A549 (cell line): ENCODE results near the gene SLC22A23.

Experiments used
- CBX2 ChIP-seq: fragments of 200-600 bp; sonication (generic); IDR thresholded peaks from 2 replicates; pipeline ENCODE4 v1.6.1; 2016; ENCODE audit warnings: low read depth, mild to moderate bottlenecking, borderline replicate concordance
- CEBPB ChIP-seq, 2 experiments: fragments of >200 bp in 1 of 2; sonication (Bioruptor Twin) in 1 of 2; formaldehyde crosslinking in 1 of 2; IDR thresholded peaks; 2 replicates each; pipeline ENCODE4 v1.6.1; 2012 to 2016
- JUNB ChIP-seq: fragments of >200 bp; sonication (Bioruptor Twin); formaldehyde crosslinking; IDR thresholded peaks from 2 replicates; pipeline ENCODE4 v1.6.1; 2016
- MAZ ChIP-seq: fragments of 150-350 bp; IDR thresholded peaks from 2 replicates; pipeline ENCODE4 v1.6.1; 2014; ENCODE audit warnings: antibody characterized with exemption, low read depth, low read length, borderline replicate concordance
- POLR2A ChIP-seq: IDR thresholded peaks from 2 replicates; pipeline ENCODE4 v1.6.1; 2012; ENCODE audit warnings: mild to moderate bottlenecking, low read length
- POLR2AphosphoS2 ChIP-seq: conservative IDR thresholded peaks from 2 replicates; pipeline ENCODE4 v1.6.1; 2012; ENCODE audit warnings: low read length, improper control_type of control experiment, inconsistent platforms
- RAD21 ChIP-seq, 2 experiments: fragments of >200 bp in 1 of 2; sonication (Bioruptor Twin) in 1 of 2; formaldehyde crosslinking in 1 of 2; IDR thresholded peaks in 1 of 2; conservative IDR thresholded peaks in 1 of 2; 2 replicates in 1 of 2; 3 replicates in 1 of 2; pipeline ENCODE4 v1.6.1; 2012 to 2018; ENCODE audit warnings: inconsistent platforms in 1 of 2
- ZC3H11A ChIP-seq: fragments of 450-650 bp; IDR thresholded peaks from 2 replicates; pipeline ENCODE4 v1.6.1; 2014; ENCODE audit warnings: antibody characterized with exemption, mild to moderate bottlenecking
- TF ChIP-seq, protein P1 (sequence below): fragments of >200 bp; sonication (Bioruptor Twin); formaldehyde crosslinking; IDR thresholded peaks from 3 replicates; pipeline ENCODE4 v1.5.1; 2016
- TF ChIP-seq, protein P2 (sequence below): fragments of 250-450 bp; sonication (Bioruptor Pico); IDR thresholded peaks from 2 replicates; pipeline ENCODE4 v1.5.0; 2021; ENCODE audit warnings: mild to moderate bottlenecking, moderate library complexity, borderline replicate concordance
- TF ChIP-seq, protein P3 (sequence below): IDR thresholded peaks from 2 replicates; pipeline ENCODE4 v1.6.1; 2012
- TF ChIP-seq, protein P4 (sequence below): IDR thresholded peaks from 2 replicates; pipeline ENCODE4 v1.6.1; 2012

DNA sequence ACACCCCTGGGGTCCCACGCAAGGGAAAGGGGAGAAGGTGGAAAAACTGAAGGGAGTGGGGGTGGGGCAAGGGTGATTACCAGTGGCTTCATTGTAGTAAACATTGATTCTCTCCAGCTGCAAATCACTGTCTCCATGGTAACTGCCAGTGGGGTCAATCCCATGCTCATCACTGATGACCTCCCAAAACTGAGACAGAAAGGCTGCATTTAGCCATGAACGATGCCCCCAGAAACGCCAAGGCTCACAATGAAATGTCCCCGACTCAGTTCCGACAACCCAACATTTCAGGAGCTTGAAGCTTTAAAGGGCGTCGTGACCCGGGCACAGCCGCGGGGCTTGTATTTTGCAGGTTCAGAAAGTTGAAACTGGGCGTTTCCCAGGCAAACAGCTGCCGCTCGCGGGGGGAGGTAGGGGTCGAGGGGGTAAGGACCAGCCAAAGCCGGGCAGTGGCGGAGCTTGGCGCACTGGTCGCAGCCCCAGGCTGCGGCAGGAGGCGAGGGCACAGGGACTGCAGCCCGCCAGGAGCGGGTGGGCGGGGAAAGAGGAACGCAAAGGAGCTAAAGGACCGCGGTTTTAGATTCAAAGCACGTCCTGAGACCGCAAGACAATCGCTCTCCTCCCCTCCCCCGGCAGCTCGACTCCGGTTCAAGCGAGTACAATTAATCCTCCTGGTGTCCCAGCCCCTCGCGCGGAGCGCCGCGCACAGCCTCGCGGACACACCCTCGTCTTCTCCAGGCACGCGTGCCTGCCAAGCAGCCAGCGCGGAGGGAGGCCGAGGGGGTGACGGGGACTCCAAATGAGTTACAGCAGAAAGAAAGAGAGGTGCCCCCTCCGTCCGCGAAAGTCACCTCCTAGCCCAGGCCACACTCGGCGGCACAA is 230.1 kb downstream of the SLC22A23 start:
- TF ChIP-seq, protein P1, sequence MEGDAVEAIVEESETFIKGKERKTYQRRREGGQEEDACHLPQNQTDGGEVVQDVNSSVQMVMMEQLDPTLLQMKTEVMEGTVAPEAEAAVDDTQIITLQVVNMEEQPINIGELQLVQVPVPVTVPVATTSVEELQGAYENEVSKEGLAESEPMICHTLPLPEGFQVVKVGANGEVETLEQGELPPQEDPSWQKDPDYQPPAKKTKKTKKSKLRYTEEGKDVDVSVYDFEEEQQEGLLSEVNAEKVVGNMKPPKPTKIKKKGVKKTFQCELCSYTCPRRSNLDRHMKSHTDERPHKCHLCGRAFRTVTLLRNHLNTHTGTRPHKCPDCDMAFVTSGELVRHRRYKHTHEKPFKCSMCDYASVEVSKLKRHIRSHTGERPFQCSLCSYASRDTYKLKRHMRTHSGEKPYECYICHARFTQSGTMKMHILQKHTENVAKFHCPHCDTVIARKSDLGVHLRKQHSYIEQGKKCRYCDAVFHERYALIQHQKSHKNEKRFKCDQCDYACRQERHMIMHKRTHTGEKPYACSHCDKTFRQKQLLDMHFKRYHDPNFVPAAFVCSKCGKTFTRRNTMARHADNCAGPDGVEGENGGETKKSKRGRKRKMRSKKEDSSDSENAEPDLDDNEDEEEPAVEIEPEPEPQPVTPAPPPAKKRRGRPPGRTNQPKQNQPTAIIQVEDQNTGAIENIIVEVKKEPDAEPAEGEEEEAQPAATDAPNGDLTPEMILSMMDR: no peak
- TF ChIP-seq POLR2A (no peak), MAZ (no peak), ZC3H11A (no peak), RAD21 (conservative IDR thresholded peaks at IDR 0.05 in 1 of 2, IDR thresholded peaks at IDR 0.05 in 1 of 2) (no peak), CBX2 (no peak), CEBPB (IDR thresholded peaks at IDR 0.05) (no peak), JUNB (no peak), POLR2AphosphoS2 (no peak)
- TF ChIP-seq, protein P2, sequence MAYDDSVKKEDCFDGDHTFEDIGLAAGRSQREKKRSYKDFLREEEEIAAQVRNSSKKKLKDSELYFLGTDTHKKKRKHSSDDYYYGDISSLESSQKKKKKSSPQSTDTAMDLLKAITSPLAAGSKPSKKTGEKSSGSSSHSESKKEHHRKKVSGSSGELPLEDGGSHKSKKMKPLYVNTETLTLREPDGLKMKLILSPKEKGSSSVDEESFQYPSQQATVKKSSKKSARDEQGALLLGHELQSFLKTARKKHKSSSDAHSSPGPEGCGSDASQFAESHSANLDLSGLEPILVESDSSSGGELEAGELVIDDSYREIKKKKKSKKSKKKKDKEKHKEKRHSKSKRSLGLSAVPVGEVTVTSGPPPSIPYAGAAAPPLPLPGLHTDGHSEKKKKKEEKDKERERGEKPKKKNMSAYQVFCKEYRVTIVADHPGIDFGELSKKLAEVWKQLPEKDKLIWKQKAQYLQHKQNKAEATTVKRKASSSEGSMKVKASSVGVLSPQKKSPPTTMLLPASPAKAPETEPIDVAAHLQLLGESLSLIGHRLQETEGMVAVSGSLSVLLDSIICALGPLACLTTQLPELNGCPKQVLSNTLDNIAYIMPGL: no peak
- TF ChIP-seq, protein P3, sequence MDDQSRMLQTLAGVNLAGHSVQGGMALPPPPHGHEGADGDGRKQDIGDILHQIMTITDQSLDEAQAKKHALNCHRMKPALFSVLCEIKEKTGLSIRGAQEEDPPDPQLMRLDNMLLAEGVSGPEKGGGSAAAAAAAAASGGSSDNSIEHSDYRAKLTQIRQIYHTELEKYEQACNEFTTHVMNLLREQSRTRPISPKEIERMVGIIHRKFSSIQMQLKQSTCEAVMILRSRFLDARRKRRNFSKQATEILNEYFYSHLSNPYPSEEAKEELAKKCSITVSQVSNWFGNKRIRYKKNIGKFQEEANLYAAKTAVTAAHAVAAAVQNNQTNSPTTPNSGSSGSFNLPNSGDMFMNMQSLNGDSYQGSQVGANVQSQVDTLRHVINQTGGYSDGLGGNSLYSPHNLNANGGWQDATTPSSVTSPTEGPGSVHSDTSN: no peak
- TF ChIP-seq, protein P4, sequence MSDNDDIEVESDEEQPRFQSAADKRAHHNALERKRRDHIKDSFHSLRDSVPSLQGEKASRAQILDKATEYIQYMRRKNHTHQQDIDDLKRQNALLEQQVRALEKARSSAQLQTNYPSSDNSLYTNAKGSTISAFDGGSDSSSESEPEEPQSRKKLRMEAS: peak; percentile 78
